Lower leg skin (tissue), 4 donors: ENCODE measurements around the gene ZHX3. TPM values are rescaled to one million over a fixed set of nuclear protein-coding genes. Genes with fewer than 3 reads are reported as not detected.

ENCODE experiments used
- DNase-seq, 2 donors: peaks; one replicate each; pipeline ENCODE4 v3.0.0-alpha.2; 2019; ENCODE audit warnings: low spot score in 2 of 2
- H3K4me3 ChIP-seq: fragments of 200-600 bp; sonication (generic); 2 replicates; pipeline ENCODE4 v1.5.1; 2017; ENCODE audit warnings: mild to moderate bottlenecking, low read depth; ENCODE audit not compliant: poor library complexity, severe bottlenecking
- CTCF ChIP-seq, 3 donors: fragments of 450-650 bp; IDR thresholded peaks; one replicate each; pipeline ENCODE4 v1.5.1; 2016; ENCODE audit warnings: antibody characterized with exemption in 3 of 3, mild to moderate bottlenecking in 3 of 3, moderate library complexity in 2 of 3
- POLR2A ChIP-seq, 2 donors: fragments of 450-650 bp; IDR thresholded peaks; one replicate each; pipeline ENCODE4 v1.6.1; 2016 to 2017; ENCODE audit warnings: antibody characterized with exemption in 2 of 2, mild to moderate bottlenecking in 1 of 2, moderate library complexity in 1 of 2
- WGBS, 2 donors: methylation state at CpG; one replicate each; pipeline ENCODE4 v1.1.5; 2018; 5-methylcytosine and 5-hydroxymethylcytosine counted together
- intact Hi-C: fragments of 100-400 bp; cut with DNase I; formaldehyde crosslinking; loops from one replicate; pipeline ENCODE4 v1.15.0; 2023; ENCODE audit warnings: low total_unique reads
- total RNA-seq, 4 donors: library from RNA; depleted of rRNA; stranded (reverse); fragments of >200 nt; gene quantifications; one replicate each; pipeline ENCODE4 v1.1.0, GENCODE V29; 2016

Gene ZHX3, protein sequence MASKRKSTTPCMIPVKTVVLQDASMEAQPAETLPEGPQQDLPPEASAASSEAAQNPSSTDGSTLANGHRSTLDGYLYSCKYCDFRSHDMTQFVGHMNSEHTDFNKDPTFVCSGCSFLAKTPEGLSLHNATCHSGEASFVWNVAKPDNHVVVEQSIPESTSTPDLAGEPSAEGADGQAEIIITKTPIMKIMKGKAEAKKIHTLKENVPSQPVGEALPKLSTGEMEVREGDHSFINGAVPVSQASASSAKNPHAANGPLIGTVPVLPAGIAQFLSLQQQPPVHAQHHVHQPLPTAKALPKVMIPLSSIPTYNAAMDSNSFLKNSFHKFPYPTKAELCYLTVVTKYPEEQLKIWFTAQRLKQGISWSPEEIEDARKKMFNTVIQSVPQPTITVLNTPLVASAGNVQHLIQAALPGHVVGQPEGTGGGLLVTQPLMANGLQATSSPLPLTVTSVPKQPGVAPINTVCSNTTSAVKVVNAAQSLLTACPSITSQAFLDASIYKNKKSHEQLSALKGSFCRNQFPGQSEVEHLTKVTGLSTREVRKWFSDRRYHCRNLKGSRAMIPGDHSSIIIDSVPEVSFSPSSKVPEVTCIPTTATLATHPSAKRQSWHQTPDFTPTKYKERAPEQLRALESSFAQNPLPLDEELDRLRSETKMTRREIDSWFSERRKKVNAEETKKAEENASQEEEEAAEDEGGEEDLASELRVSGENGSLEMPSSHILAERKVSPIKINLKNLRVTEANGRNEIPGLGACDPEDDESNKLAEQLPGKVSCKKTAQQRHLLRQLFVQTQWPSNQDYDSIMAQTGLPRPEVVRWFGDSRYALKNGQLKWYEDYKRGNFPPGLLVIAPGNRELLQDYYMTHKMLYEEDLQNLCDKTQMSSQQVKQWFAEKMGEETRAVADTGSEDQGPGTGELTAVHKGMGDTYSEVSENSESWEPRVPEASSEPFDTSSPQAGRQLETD
- total RNA-seq = 10 to 100 TPM; 19.3 to 33.1 (median 25.5) TPM

- 1 to 5% methylated on average over 9 to 46 of the region's 64 CpGs for WGBS, 2 donors
- peak; percentile 91 to 99 for DNase-seq
- intact Hi-C loops = no loop called here
- peak within 1 kb of the TSS; percentile 77 for H3K4me3 ChIP-seq
- TF ChIP-seq CTCF (IDR thresholded peaks at IDR 0.05) (no peak), POLR2A (IDR thresholded peaks at IDR 0.05) (no peak)
These were observed at the start of gene ZHX3 for GRCh38 chr20:41317546-41318270. ZHX3 (minus strand) TSS chr20:41317731; CDS start chr20:41204916, 112,815 bp downstream.

DNA sequence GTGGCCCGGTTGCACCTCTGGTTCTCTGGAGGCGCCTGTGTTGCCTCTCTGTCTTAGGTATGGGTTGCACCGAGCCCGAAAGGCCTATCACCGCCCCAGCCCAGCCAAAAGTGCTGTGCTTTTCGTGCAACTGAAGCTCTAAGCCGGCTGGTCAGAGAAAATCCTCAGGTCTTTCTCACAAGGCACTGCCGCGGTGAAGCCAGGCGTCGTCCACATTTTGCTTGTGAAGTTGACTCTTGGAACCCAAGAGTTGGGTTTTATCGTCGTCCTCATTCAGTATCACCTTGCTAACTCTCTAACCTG lies 49.8 kb upstream of the ZHX3 start:
- TF ChIP-seq CTCF (IDR thresholded peaks at IDR 0.05) (no peak), POLR2A (IDR thresholded peaks at IDR 0.05) (no peak)
- no peak for DNase-seq
- 84 to 89% methylated on average over 13 of the region's 13 CpGs for WGBS, 2 donors
- no peak overlapping the region for H3K4me3 ChIP-seq
- intact Hi-C loops = no loop called here

DNA sequence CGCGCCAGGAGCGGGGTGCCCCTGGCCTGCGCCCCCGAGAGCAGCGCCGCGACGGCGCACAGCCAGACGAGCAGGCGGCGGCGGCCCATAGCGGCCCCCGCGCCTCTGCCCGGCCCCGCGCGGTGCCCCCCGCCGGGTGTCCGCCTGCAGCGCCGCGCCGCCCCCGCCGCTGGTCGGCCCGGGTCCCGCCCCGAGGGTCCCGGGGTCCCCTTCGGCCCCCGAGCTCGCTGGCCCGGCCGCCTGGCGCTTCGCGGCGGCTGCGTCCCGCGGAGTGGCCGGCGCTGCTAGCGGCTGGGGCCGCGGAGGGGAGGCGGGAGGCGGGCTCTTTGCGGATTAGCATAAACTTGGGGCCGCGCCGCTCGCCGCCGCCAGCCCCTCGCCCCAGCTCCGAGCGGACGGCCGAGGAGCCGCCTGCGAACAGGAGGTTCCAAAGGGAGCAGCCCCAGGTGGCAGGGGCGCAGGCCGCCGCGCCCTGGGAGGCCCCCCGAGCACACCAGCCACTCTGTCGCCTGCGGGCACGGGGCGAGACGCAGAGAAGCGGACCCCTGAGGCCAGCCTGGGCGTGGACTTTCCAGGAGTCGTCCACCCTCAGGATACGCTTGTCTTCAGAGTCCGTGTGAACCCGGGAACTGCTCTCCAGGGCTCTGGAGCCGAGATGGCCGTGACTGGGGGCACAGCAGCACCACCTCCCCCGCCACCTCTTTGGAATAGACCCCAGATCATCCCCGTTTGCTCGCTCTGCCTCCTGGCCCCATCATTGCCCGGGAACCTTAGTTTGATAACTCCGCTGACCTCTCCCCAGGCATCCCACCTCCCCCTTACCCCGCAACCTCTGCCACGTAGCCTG lies 49.2 kb upstream of the ZHX3 start, which contains the start of gene EMILIN3:
EMILIN3 (minus strand) TSS at position 273 of the 847 bp plus-strand sequence; CDS start at position 89, 184 bp downstream.
- TF ChIP-seq POLR2A (IDR thresholded peaks at IDR 0.05) (no peak), CTCF (IDR thresholded peaks at IDR 0.05) (no peak)
- no peak within 1 kb of the TSS for H3K4me3 ChIP-seq
- no peak for DNase-seq
- intact Hi-C loops = no loop called here
- WGBS, 2 donors = 15 to 45% methylated on average over 21 to 39 of the region's 93 CpGs

DNA sequence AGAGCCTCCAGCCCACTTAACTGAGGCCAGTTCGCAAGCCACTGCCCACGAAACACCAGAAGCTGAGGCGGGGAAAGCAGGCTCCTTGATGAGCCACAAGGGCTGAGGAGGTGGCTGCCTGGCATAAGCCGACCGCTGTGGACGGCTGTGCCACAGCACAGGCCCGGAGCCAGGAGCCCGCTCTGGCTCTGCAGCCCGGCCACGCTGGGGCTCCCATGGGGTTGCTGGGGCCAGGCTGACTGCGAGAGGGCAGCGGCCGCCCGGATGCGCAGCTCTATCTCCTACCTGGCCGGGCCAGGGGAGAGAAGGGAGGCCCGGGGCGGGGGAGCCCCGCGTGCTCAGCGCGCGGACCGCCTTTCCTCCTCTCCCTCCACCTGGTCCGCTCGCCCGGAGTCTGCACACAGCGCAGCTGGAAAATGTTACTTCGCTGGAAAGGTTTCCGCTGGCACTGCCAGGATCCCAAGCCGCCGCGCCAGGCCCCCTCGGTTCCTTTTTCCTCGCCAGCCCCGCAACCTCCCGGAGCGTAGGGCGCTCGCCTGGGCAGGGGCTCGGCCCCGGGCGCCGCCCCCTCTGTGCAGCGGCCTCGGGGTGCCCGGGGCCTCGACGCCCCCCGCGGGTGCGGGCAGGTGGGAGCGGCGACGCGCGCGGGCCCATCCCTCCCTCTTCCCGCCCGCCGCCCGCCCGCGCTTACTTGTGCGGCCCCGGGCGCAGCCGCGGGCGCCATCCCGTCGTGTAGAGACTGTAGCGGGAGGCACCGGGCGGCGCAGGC lies 48.4 kb upstream of the ZHX3 start:
- 7 to 8% methylated on average over 21 to 25 of the region's 76 CpGs for WGBS, 2 donors
- no peak overlapping the region for H3K4me3 ChIP-seq
- TF ChIP-seq POLR2A (IDR thresholded peaks at IDR 0.05) (no peak), CTCF (IDR thresholded peaks at IDR 0.05) (no peak)
- DNase-seq = no peak
- intact Hi-C loops = no loop called here
